ENCODE results near the gene PRXL2A.

GRCh38 chr10:80448209-80448942 lies 40.0 kb downstream of the PRXL2A start:
- TF ChIP-seq CTCF (conservative IDR thresholded peaks at IDR 0.05; ENCODE audit: low read length) (no peak), EZH2phosphoT487 (IDR thresholded peaks at IDR 0.05; ENCODE audit: borderline replicate concordance, low read depth, low read length) (no peak)
